GM21526 (cell line): ENCODE data around the gene AOX1.
"Not testable (repeated sequence)": the region's sequence is repeated elsewhere in the genome, so short reads cannot be mapped to it uniquely, and the experiment has no call there.

Experiments
- ATAC-seq: cut with Tn5 transposase; IDR thresholded peaks from one replicate; pipeline ENCODE4 v1.9.1; 2021; ENCODE audit warnings: moderate library complexity; ENCODE audit not compliant: unreplicated experiment, low FRiP score

AOX1 gene

DNA sequence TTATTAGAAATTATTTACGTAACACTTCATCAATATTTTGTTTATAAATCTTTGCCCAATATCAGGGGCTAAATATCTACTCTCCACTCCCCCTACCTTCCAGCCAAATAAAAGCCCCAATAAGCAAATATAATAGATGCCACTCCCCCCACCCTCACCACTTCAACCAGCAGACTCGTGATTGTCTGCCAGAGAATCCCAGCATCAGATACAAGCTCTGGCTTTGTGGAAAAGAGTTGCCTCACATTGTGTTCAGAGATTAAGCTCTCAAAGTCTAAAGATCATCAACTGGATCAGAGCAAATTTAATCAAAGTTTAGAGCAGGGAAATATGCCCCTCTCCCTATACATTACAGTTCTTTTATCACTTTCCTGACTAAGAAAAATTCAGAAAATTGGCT is 39.5 kb downstream of the AOX1 start:
- no peak for ATAC-seq

DNA sequence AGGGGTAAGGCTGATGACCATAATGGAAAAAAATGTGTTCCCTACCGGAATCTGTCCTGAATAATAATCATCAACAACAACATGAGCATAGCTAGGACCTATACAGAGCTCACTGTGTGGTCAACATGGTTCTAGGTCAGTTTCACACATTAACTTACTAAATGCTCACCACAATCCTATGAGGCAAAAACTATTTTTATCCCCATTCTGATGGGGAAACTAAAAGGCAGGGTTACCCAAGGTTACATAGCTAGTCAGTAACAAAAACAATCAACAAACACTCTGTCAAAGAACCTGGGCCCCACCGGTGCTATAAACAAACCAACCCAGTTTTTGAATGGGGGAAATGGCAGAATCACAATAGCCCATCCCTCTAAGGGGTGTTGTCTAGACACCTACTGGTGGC is 40.1 kb downstream of the AOX1 start:
- ATAC-seq, result no peak

DNA sequence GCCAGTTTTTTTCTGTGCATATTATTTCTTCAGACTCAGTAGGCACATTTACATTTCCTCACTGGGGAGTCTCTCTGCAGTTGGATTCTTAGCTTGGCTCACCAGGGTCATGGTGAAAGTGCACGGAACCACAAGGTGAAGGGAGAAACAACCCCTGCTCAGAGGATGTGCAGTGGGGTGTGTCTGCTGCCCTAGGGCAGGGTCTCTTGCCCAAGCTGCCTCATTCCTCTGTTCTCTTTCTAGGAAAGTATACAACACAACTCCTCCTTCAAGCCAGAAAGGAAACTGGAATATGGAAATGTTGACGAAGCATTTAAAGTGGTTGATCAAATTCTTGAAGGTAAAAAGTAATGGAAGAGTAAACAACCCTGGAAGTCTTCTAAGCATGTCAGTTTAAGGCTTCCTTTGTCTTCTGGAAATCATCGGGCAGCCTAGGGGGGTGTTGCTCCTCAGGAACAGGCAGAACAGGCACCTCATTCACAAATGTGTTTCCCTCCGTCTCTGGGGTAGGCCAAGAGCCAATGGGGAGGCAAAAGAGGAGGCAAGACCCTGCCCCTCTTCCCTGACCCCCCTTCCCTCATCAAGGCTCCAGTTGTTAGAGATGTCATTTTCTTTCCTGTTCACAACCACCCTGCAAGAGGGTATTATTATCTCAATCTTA is 41.4 kb downstream of the AOX1 start:
- ATAC-seq, result no peak

DNA sequence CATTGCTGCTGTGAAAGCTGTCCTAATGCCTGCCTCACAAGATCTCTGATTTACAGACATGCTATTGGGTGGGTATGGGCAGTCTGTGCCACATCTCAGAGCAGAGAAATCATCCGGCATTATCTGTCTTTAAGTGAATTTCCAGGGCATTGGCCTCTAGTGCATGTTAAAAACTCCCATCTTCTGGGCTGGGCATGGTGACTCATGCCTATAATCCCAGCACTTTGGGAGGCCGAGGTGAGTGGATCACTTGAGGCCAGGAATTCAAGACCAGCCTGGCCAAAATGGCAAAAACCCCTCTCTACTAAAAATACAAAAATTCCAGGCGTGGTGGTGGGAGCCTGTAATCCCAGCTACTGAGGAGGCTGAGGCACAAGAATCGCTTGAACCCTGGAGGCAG is 42.6 kb downstream of the AOX1 start:
- ATAC-seq, result not testable (repeated sequence)

DNA sequence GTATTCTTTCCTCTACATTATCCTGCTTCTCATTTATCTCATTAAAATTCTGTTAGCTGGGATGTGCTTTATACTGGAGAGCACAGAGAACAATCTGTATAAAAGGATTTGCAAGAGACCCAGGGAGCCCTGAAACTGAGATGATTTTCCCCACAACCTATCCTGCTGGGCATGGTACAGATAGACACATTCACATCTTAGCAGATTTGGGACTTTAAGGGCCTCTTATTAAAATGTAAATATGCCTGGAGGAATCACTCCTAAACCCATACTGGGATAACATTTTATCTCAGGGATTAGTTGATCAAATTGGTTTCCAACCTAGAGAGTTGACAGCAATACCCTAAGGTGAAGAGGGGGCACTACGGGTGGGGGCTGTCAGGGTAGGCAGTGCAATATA is 45.5 kb downstream of the AOX1 start:
- no peak for ATAC-seq

DNA sequence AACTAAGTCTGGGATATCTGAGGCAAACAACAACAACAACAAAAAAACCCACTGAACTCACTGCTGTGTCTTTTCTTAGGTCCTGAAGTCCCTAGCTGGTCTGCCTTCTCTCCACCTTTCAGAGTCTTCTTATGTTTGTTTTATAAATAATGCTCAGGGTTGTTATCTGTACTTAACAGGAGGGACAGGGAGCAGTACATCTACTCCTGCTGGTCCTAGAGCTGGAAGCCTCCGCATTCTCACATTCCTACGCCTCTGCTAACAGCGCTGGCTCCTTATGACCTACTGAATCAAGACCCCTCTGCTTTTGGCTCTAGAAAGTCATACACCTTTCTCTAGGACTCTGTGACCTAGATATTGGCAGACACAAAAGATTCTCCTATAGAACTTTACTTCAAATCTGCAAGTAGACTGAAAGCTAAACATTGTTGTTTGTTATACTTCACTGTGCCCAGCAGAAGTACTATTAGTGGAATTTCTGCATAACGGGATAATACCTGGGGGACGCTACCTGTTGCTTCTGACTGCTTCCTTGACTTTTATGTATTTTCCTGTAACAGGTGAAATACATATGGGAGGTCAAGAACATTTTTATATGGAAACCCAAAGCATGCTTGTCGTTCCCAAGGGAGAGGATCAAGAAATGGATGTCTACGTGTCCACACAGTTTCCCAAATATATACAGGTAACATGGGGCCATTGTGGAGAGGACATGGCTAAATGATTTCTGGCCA is 48.6 kb downstream of the AOX1 start:
- no peak for ATAC-seq

DNA sequence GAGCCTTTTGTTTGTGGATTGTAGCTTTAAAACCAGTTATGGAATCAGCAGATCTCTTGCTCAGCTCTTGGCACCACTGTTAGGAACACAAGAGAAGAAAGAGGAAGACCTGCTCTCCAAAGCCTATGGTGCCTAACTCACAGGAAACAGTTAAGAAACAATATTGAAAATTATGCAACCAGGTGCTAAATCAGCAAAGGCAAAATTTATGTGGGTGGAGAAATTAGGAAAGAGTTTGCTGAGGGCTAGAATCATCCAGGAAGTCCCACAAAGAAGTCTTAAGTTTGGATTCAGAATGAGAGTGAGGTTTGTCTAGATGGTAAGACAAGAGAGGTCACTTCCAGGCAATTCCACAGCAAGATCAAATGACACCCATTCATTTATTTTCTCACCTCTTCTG is 49.4 kb downstream of the AOX1 start:
- ATAC-seq, result no peak

DNA sequence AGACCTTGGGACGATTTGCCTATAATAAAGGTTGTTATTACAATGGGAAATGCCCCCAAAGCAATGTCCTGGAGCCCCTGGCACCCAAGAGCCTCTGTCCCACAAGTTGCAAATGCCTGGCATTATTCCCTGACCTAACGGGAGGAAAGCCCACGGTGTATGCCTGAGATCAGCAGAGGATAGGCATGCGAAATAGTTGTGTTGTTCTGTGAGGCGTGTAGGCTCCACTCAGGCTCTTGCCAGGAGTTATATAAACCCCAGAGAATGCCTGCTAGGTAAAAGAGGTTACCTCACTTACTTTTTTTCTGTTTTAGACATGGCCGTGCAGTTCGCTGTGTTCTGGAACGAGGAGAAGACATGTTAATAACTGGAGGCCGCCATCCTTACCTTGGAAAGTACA is 52.1 kb downstream of the AOX1 start:
- ATAC-seq, result no peak

DNA sequence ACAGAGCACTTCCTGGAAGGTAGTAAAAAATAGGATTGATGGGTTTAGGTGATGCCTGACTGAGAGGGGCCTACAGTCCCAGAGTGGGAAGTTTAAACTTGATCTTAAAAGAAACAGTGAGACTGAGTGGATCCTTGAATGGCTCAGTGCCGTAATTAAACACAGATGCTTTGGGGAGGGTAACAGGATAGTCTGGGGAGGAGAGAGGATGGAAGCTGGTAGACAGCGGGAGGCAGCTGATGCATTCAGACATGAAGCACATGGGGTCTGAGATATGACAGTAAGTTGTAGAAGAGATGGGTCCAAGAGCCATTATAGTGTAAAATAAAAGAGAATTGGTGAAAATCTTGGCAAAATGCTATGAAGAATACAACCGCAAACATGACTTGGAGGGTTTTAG is 54.4 kb downstream of the AOX1 start:
- no peak for ATAC-seq

DNA sequence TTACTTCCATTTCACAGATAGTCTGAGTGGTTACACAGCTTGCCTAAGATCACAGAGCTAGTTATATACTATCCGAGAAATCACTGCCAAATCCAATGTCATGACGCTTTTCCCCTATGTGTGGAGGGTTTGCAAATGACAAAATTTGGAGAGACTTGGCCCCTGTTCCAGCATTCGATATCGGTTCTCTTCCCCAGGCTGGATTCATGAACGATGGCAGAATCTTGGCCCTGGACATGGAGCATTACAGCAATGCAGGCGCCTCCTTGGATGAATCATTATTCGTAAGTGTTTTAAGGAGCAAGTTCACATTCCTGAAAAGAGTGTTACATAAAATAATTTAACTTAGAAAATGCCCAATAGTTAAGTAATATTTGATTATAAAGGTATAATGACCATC is 55.1 kb downstream of the AOX1 start:
- ATAC-seq, result no peak

DNA sequence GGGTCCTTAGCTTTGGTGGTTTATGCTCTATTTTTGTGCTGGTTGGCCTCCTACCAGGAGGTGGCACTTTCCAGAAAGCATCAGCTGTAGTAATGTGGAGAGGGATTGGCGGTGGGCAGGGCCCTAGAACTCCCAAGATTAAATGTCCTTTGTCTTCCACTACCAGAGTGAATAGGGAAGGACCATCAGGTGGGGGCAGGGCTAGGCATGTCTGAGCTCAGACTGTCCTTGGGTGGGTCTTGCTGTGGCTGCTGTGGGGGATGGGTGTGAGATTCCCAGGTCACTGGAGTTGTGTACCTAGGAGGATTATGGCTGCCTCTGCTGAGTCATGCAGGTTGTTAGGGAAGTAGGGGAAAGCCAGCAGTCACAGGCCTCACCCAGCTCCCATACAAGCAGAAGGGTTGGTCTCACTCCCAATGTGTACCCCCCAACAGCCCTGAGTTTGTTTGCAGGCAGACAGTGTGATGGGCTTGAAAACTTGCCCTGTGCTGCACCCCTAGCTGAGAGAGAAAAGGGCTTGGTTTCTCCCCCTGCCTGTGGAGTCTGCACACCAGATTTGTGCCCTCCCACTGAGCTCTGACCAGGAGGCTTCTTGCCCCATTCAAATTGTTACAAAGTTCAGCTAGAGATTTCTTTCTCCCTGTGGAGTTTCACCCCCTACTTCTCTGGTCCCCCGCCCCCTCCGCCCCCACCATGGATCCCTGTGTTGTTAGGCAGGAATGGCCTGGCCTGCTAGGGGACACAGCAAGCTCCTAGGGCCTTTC is 62.9 kb downstream of the AOX1 start:
- ATAC-seq, result not testable (repeated sequence)

DNA sequence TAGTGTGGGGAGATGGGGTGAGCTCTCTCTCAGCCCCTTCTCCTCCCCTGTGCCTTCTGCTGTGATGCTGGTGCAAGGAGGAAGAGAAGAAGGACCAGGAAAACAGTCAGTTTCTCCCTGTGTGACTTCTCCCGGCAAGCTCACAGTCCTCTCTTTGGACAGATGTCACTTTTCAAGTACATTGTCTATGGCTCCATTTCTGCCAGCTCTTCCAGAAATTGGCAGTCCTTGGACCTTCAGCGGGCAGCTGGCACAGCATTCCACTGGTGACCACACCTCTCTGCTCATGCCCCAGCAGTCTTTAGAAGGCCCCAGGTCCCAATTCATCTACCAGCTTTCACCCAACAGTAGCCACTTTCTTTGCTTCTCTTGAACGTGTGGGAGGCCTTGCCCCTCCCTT is 63.9 kb downstream of the AOX1 start:
- ATAC-seq, result no peak

DNA sequence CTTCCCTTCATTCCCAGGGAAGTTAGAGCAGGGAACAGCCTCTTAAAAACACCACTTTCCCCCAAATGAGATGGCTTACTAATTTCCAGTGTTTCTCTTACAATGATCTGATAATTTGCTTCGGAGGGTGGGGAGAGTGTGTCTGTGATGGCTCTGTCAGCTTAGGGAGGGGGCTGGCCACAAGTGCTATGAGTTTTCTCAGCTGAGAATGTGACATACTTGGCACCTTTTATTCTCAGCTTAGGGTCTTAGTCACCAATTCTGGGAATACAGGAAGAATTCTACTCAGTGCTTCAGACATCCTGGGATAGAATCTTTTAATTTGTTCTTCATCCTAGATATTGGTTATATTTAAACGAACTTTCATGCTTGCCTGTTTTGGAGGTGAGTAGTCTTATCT is 64.4 kb downstream of the AOX1 start:
- no peak for ATAC-seq

DNA sequence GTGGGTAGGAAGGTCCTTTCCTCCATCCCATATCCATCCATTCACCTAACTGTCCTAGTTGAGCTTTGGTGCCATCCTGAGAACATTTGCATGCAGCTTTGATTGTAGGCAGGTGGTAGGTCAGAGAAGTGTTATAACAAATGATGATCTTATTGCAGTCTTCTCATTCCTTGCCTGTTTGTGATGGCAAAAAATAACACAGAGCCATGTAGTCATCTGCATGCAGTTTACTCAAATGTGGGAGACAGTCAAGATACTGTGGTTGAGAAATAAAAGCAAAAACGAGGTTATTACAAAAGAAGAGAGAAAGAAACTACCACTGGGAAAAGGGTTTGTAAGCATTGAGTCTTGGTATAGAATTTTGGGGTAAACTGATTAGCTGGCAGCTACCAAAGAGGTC is 66.3 kb downstream of the AOX1 start:
- no peak for ATAC-seq

DNA sequence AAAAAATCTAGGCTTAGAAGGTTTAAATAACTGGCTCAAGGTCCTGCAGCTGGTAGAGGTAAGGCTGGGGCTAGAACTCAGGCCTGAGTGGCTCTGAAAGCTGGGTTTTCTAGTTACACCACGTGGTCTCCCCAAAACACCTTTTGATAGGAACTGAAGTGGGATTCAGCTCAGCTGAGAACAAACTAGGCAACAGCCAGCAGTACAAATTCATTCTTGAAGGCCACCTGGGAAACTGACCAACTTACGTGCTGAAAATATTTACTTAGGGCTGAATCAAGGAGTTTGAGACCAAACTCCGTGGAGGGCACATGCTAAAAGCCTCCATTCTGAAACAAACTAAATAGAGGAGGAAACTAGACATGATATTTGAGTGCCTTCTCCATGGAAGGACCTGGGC is 67.2 kb downstream of the AOX1 start:
- no peak for ATAC-seq

DNA sequence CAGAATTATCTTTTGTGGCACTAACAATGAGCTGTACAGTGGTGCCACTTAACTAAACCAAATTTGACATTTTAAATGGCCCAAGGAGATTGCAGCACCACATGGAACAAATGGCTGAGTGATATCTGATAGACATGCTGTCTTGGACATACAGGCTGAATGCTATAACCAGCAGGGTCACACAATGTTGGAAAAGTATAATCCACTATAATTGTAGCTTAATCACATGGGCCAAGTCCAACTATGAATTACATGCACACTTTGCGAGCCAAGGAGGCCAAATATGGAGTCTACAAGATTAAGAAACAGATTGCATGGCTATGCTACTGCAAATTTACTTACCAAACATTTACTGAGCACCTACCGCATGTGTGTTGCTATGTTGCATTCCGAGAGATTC is 69.0 kb downstream of the AOX1 start:
- no peak for ATAC-seq

DNA sequence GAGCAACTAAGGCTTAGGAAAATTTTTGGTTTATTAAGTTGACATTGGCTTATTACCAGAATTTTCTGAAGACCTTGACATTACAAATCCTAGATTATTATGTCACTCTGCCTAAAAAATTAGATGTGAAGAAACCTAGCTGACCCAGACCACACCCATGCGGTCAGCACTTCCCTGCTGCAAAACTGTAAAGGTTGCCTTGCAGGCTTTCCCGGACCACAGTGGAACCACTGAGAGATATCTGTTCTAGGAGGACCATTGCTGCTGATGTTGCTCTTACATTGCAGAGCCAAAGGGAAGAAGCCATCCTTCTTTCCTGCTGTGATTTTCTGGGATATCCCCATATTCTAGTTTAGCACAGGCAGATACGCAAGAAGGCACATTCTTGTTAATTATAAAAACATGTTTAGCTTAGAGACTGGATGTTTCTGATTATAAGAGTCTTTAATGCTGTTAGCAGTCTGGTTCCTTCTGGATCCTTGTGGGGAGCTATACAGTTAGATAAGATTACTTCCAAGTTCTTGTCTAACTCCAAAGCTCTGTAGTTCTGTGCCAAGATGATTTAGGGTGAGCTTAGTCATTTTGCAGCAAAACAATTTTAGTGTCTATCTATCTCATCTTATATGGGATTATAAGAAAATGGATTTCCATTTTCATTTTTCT is 70.2 kb downstream of the AOX1 start:
- ATAC-seq, result no peak

DNA sequence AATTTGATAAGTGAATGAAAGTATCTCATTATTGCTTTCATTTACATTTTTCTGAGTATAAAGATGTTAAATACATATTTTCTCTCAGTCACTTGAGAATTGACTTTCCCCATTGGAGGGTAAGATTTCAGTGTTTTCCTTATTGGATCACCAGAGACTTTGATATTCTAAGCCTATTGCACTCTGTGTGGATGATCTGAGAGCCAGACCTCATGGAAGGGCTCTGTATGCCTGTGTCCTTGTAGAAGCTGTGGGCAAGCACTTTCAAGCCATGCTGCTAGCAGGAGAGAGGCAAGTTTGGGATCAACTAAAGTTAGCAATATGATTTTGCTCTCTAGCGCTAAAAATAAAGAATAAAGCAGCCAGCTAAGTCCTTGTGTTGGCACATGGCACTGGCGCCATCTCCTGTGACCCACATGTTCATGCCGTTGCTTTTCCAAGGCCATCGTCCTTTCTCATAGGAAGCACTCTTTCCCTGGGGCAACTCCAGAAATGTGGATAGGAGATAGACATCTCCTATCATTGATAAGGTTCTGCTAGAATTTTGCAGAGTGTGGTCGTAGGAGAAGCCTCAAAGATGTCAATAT is 72.6 kb downstream of the AOX1 start:
- no peak for ATAC-seq

DNA sequence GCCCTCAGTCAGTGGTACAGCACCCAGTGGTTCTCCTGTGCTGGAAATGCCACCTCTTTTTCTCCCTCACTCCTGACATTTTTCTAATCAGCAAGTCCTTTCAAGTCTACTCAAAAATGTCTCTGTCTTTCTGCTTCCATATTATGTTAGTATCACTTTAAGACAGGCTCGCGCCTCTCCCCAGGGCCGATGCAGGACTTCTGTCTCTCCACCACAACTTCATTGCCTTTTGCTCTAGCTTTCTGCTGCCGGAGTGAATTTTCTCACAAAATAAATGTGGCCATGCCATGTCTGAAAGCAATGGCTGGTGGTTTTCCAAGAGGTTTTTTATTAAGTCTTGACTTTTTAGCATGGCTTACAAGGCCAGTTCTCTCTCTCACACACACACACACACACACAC is 73.6 kb downstream of the AOX1 start:
- no peak for ATAC-seq

DNA sequence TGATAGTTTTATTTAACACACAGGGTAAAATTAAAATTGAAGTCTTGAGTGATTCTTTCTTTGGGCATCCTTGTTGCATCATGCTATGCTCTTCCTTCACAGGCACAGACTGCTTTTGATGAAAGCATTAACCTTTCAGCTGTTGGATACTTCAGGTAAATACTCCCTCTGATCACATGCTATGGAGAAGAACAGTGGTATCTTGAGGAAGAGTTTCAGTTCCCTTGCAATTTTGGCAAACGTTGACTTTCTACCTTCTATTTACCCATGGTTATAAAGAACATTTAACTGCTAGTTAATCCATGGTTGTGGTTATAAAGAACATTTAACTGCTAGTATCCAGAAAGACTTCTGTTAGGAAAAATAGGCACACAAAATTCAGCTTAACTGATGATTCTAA is 75.7 kb downstream of the AOX1 start:
- no peak for ATAC-seq

DNA sequence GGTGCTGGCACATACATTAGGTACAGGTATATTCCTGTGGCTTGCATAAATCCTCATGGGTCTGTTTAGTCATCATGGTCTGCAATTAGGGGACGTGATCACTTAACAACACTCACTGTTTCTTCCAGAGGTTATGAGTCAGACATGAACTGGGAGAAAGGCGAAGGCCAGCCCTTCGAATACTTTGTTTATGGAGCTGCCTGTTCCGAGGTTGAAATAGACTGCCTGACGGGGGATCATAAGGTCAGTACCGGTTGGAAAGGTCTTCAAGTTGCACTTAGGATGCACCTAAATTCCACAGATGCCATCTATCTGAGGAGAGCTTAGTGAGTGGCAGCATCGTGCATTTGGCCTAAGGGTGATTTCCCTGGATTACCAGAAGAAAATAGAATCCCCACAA is 76.9 kb downstream of the AOX1 start:
- ATAC-seq, result no peak
